Hepatic stellate cell (primary cell): ENCODE measurements around the gene NCOR2.
A peak's percentile ranks its signal among the peaks of the same experiment; 100 is the strongest.

Experiments
- DNase-seq: peaks from one replicate; pipeline ENCODE4 v3.0.0; 2011; ENCODE audit warnings: low spot score

NCOR2 gene

DNA sequence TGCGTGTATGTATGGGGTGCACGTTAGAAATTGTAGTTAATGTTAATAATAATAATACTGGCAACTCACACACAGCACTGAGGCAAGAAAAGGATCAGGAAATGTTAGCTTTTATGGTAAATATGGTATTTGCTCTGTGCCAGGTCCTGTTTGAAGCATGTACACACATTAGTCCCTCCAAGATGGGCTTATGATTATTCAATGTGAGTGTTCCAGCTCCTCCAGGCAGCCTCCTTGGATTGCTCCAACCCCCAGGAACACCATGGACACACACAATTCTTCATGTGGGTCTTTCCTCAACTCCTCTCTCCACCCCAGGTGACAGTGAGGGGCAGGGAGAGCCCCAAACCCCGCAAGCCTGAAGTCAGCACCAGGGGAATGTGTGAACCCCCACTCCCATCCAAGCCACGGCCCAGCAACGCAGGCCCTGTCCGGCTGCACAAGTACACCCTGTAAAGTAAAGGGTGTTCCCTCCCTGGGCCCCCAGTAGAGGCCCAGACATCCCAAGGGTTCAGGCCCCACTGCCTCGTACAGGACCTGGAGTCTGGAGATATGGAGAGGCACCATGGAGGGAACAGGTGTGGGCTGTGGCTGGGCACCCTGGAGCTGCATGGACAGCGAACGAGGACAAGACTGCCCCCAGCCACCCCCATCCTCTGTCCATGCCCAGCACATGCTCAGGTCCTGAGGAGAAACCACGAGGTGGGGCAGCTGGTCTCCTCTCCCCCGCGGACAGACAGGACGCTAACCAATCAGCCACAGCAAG lies 41.3 kb downstream of the NCOR2 start:
- no peak for DNase-seq

DNA sequence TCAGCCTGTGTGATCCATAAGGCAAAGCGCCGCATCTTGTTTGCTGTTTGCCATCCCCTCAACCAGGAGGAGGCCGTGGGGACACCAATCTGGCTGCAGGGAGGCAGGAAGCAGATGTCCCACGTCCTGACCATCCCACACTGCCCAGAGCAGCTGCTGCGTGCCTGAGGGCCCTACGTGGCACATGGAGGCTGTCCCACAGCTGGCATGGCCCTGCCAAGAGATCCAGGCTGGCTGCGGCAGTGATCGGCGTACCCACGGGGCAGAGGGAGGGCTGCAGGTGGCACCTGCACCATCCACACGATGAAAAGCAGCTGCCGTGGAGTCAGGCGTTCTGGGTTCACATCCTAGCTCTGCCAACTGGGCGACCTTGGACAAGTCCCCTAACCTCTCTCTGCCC lies 42.0 kb downstream of the NCOR2 start:
- DNase-seq = no peak

DNA sequence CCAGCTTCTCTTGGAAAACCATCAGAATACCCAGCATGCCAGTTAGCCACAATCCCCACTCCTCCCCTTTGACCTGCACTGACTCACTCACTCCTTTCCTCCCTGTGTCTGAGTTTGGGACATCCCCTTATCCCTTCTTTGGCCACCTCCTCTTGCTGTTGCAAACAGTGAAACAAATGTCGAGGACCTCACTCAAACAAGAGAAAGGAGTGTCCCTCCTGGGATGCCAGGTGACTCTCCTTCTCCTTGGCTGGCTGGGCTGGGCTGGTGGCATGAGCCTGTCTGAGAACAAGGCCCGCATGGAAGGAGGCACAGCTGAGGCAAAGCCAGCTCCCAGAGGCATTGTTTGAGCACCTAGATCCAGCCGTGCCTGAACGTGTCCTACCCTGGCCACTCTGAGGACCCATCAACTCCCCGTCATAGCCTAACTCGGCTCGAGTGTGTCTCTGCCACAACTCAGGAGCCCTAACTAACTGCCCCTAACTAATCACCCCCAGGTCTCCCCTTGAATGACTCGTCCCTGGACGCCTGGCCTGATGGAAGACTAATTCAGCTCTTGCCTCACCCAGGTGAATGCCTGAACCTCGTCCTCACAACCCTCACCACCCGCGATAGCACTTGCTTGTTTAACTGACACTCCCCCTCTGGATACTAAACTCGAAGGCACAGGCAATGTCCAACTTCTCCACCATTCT lies 43.0 kb downstream of the NCOR2 start:
- peak; percentile 99 for DNase-seq

DNA sequence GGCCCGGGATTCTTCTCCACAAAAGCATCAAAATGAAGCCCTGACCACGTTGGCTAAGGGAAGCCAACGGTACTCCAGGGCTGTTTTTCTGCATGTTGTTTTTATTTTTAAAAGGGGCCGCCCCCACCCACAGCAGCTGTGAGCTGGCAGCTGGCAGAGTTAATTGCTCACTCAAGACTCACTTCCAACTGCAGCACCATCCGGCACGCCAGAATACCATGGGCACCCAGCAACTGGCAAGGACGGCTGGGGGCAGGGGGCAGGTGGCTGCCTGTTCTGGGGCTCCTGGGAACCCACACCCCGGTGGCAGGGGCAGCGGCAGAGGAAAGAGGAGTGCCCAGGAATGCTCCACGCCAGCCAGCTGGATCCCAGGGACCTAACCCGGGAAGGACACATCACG lies 44.3 kb downstream of the NCOR2 start:
- DNase-seq = no peak

DNA sequence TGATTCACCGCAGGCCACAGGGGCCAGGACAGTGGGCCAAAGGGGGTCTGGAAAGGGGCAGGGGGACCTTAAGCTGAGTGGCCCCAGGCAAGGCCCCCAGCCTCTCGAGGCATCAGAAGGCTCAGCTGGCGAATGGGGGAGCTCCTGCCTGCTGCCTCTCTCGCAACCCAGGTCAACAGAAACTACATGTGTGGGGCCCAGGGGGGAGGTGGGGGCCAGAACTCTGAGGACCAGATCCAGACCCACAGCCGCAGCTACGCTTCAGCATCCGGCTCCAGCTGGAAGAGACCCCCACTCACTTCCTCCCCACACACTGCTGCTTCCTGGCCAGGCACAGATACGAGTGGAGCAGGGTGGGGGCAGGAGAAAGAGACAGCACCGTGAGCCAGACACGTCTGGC lies 46.5 kb downstream of the NCOR2 start:
- no peak for DNase-seq

DNA sequence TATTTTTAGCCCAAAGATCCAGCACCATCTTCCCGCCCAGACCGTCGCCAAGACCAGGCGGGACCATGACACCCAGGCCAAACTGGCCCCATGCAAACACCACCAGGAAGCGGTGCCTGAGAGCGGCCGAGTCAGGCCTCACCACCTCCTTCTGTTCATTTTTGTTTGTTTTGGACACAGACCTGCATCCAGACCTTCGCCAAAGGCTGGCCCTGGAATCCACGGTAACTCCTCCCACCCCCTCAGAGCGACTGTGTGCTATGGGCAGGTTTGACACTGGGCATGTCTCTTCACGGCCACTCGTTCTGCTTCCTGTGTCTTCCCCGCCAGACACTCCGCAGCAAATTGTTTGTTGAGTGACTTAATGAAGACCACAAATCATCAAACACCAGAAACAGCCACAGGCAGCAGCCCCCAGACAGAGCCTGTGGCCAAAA lies 47.1 kb downstream of the NCOR2 start:
- no peak for DNase-seq

DNA sequence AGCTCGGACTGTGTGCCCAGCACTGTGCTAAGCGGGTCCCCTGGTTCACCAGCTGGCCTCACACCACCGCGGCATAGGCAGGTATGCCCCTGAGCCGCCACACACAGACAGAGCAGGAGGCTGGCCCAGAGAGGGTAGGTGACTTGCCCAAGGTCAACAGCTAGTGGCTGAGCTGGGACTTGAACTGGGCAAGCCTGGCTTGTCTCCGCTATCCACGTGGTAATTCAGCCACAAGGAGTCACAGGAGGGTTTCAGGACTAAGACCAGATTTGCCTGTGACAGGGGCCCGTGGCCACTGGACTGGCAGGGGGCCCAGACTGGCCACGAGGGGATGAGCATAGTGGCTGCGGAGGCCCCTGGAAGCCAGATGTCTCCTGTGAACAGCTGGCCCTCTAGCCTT lies 47.7 kb downstream of the NCOR2 start:
- DNase-seq = no peak

DNA sequence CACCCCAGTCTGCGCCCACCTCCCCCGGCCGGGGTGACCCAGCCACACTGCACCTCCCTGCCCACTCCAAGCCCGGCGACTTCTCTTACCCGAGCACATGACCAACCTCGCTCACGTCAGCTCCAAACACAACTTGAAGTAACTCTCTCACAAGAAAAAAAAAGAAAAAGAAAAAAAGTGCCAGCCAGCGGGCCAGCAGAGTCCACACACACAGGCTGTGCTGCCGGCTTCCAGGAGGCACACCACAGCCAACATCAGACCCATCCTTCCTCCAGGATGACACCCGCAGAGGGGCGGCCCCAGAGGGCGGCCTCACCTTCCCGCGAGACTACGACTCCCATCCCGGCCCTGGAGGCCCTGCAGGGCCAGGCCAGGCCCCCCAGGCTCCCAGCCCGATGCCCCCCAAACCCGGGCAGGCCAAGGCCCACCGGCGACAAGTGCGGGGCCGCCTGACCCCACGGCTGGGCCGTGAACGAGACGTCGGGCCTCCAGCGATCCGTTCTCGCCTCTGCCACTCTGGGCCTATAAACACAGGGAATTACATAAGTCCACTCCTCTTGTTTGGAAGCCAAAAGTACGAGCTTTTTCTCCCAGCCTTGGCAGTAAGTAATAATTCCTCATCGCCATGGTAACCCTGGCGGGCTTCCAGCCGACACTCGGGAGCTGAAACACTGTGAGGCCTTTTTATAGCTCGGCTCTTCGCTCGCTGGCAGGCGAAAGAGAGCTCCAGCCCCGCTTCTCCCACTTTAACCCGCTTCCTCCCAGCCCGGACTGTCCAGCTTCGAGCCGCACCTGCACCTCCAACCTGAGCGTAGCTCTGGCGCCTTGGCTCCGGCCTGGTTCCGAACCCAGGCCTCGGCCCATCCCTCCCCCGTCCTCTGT lies 49.1 kb downstream of the NCOR2 start:
- DNase-seq = peak; percentile 99
